HG03439 (cell line): ENCODE results near the gene DENND11.
A peak's percentile ranks its signal among the peaks of the same experiment; 100 is the strongest.

Source experiments
- ATAC-seq: cut with Tn5 transposase; IDR thresholded peaks from one replicate; pipeline ENCODE4 v1.9.1; 2021; ENCODE audit warnings: mild to moderate bottlenecking, moderate library complexity; ENCODE audit not compliant: unreplicated experiment

The DENND11 gene, protein sequence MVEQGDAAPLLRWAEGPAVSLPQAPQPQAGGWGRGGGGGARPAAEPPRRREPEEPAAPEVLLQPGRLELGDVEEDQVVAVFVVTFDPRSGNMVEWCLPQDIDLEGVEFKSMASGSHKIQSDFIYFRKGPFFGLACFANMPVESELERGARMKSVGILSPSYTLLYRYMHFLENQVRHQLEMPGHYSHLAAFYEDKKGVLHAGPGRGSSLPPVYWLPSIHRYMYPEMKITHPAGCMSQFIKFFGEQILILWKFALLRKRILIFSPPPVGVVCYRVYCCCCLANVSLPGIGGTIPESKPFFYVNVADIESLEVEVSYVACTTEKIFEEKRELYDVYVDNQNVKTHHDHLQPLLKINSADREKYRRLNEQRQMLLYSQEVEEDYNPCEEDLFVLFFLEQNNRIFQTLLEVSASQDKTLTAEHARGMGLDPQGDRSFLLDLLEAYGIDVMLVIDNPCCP

DNA sequence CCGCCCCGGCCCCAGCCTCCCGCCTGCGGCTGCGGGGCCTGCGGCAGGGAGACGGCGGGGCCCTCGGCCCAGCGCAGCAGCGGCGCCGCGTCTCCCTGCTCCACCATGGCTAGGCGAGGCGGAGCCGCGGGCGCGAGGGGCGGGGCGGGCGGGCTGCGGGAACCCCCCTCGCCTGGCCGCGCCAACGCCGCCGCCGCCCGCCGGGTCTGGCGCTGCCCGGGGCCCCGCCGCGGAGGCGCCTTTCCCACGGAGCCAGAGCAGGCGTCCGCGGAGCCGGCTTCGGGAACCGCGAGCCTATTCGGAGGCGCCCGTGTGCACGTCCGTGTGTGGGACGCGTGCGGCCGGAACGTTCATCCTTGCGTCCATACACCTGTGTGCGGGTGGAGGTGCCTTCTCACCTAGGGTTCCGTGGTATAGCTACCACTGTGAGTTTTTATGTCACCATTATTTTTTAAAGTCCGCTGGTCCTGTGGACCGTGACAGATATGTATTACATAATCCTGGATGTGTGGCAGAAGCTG is at the start of gene DENND11:
Gene DENND11 (minus strand): TSS at position 120 of the 521 bp plus-strand sequence. CDS start 13 bp downstream, at position 107.
- peak; percentile 85 for ATAC-seq

DNA sequence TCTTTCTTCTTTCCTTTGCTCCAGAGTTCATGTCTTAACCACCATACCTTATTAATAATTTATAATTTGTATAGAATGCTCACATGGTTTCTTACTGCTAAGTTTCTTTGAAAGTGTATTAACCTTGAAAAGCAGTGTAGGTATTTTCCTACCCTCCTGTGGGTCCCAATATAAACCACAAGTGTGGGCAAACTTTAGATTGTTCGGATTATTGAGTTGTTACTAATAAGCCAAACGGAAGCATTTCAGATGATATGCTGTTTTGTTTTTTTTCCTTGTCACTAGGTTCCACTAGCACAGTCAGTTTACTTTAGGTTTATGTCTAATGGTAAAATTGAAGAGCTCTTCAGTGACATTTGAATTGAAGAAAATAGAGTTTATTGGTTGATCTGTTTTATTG is 46.4 kb upstream of the DENND11 start:
- ATAC-seq: no peak

DNA sequence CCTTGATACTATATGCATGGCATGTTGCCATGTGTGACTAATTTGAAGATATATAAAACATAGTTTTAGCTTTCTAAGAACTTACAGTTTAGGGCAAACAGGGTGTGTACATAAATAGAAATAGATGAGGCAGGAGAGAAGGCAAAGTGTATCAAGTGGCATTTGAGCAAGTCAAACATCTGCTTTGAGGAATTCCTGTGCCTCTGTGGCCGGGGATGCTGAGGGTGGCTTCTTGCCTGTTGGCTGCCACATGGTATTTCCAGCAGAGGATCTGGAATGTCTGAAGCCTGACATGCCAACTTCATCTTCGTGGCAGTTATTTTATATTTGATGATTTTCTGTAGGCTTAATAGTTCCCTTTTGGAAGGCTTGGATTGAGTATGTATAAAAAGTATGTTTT is 42.2 kb upstream of the DENND11 start:
- ATAC-seq: no peak

DNA sequence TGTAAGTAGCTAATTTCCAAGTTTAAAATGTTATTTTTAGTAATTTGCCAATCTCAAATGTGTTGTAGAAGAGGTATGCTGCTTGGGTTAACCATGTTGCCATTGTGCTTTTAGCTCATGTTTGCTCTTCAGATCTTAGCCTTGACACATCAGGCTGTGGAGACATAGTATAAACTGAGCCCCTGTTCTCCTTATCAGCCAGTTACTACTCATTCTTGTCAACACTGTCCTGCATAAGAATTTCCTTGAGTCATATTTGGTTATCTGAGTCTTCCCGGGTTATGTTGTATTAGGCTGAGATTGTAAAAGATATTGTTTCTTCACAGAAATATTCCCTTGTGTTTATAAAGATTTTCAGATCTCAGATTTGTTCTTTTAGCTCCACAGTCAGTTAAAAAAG is 40.3 kb upstream of the DENND11 start:
- no peak for ATAC-seq

DNA sequence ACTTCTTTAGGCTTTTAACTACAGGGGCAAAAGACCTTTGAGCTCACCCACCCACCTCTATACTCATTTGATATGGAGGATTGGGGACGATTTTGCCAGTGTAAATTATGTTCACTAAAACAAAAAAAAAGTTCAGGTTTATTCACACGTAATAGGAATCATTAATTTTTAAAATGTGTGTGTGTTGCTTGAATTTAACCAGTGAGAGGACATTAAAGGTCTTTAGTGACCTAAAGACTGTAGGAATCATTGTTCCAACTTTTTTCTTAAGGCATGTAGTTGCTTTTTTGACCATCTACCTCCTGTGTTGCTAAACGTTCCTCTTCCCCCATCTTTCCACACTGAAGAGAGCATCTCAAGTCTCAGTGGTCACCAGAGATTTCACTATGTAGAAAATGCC is 37.3 kb upstream of the DENND11 start:
- ATAC-seq: no peak

DNA sequence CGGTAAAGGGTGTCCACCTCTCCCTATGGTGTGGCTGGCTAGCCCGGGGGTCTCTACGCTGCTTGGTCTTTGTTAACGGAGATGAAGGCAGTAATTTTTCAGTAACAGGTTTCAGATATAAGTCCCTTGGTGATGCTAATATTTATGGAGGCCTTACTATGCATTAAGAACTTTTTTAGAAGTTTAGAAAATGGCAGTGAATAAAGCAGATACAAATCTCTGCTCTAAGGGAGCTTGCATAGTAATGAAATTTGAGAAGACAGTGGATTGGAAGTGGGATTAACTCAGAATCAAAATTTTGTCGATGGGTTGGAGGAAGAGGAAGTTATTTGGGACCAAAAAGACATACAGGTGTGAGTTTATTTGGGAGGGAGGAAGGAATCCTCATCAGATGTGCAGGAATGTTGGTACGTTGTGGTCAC is 36.6 kb upstream of the DENND11 start:
- ATAC-seq: peak; percentile 39

DNA sequence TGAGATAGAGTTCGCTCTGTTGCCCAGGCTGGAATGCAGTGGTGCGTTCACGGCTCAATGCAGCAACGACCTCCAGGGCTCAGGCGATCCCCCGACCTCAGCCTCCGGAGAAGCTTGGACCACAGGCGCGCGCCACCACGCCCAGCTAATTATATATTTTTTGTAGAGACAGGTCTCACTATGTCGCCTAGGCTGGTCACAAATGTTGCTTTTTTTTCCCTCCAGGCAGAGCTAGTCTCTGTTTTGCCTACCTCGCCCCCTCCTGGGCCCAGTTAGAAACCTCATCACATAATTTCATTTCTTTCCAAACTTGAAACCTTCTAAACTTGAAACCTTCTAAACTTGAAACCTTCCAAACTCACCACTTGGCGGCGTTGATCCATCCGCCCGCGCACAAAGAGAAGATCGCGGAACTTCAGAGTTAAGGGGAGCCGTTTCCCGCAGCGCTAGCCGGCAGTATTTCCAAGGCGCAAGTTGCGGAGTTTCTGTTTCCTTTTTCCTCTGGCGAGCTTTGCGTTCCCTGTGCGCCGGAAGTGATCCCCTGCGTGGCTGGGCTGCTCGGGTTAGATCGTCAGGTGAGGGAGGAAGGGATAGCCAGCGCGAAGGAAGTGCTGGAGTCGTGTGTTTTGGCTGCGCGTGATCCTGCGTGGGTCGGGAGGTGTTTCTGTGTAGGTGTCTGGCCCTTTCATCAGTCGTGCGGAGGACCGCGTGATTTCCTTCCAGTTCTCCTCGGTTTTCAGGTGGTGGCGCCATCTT is 36.0 kb upstream of the DENND11 start, which contains the start of gene SSBP1:
Gene SSBP1 (plus strand): TSS at position 523 of the 756 bp plus-strand sequence. CDS start 809 bp downstream, outside the sequence.
- ATAC-seq: peak; percentile 94

DNA sequence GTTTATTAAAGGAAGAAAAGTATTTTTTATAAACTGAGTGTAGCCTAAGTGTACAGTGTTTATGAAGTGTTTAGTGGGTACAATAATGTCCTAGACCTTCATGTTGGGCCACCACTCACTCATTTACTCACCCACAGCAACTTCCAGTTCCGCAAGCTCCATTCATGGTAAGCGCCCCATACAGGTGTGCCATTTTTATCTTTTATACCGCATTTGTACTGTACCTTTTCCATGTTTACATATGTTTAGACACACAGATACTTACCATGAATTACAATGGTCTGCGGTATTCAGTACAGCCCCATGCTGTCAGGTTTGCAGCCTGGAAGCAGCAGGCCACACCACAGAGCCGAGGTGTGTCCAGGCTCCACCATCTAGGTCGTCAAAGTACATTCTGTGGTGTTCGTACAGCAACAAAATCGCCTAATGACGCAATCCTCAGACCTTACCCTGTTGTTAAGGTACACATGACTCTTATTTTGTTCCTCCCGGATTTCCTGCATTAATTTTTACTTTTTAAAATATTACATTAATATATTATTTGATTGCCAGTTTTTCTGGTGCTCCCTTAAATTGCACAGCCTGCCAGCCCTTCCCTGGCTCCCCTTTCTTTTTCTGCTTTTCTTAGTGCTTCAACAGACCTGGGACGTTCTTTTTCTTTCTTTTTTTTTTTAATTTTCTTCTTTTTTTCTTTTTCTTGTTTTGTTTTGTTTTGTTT is 35.3 kb upstream of the DENND11 start:
- ATAC-seq: no peak

DNA sequence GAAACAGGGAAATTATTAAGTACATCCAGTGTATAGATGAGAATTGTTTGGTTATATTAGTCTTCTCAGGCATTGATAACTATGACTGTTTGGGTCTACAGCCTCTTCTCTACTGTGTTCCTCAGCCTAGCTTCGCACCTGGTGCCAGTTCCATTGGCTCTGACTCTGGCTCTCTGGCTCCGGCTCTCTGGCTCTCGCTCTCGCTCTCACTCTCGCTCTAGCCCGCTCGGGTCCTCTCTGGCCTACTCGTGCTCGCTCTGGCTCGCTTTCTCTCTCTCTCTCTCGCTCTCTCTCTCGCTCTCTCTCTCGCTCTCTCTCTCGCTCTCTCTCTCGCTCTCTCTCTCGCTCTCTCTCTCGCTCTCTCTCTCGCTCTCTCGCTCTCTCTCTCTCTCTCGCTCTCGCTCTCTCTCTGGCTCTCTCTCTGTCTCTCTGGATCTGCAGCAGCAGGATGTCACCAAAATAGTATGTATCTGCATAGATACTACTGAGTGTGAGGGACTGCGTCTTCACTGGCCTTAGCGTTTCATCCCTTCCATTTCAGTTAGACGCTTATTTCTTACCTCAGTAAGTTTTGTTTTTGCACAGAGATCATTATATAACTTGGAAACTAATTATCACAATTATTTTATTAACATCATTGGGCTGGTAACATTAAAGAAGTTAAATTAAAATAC is 29.6 kb upstream of the DENND11 start:
- ATAC-seq: no peak

DNA sequence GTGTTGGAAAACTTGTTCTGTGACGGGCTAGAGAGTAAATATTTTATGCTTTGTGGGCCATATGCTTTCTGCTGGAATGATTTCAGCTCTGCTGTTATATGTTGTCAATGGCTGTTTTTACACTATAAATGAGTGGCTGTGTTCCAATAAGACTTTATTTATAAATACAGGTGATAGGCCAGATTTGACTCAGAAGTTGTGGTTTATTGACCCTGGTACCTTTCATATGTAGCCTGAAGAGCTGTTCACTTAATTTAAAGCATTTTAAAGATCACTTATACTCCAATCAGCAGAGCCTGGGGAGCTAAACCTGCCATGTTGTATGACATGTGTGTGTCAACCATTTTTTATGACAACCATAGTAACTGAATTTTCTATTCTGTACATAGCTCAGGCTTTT is 27.1 kb upstream of the DENND11 start:
- no peak for ATAC-seq

DNA sequence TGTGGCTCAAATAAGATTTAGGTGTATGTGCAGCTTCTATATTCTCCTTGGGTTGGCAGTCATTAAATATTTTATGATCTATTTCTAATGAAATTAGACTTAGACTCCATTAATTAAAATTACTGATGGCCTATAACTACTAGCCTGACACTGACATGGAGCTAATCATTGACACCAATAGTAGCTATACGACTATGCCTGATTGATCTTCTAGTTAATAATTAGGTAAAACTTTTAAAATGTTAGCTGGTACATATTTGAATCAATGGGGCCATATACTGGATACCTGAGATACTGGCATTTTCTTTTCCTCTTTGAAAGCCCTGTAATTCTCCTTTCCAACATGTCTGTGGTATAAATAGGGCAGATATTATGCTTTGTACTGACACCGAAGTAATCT is 20.6 kb upstream of the DENND11 start:
- no peak for ATAC-seq

DNA sequence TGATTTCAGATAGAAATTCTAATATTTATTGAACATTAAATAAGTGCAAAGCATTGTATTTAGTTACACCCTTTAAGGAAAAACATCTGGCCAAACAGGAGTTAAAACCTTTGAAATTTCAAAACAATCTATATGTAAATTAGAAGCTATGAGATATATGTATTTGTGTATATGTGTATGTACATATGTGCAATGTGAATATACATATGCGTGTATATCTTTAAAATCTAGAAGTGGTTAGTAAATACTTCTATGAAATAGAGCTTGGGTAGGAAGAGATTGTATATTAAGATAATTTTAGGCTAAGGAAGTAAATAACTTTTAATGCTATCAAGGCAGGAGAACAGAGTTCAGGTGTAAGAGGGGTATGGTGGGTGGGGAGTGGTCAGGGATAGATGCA is 15.5 kb upstream of the DENND11 start:
- no peak for ATAC-seq

DNA sequence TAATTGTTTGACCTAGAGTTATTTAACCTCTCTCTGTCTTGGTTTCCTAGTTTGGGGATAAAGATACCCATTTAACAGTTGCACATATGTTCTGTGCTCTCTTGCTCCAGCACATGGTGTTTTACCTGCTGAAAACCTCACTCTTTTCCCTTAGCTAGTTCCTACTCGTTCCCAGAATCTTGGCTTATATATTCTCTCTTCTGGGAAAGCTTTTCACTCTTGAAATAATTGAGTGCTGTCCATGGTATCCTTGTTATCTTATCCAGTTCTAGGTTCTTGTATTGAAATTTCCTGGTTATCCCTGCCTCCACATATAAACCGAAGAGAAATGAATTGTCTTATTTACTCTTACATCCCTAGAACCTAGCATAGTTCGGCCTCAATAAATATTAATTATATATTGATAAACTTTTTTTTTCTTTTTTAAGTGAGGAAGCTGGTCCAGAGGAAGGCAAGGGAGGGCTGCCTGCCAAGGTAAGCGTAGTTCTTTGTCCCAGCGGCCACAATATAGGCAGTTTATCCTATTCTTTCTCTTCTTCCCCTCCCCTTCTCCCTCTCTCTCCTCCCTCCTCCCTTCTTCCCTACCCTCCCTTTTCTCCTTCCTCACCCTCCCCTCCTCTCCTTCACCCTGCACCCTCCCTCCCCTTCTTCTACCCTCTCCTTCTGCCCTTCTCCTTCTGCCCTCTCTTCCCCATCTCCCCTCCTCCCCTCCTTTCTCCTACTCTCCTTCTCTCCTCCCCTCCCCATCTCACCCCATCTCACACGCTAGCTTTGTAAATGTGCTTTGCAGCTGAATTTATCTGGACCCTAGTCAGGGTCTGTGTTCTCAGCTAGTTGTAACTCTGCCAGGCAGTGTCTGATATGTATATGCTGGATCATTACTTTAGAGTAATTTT is 14.1 kb upstream of the DENND11 start:
- ATAC-seq: no peak

DNA sequence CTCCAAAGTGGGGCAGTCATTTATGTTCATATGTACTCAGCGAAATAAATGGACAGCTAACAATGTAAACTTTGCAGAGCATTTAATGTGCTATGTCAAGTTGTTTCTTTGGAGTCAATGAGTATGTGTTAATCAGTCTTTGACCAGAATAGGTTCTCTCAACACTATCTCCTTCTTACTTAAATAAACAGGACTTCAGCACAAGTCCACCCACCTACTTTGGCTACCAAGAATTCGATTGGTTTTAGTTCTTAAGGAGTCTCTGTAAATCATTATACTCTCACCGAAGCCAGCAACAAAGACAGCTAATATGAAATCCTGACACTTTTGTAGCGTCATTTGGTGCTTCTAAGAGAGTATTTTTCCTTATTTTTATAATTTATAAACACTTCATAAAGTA is 13.1 kb upstream of the DENND11 start:
- ATAC-seq: no peak

DNA sequence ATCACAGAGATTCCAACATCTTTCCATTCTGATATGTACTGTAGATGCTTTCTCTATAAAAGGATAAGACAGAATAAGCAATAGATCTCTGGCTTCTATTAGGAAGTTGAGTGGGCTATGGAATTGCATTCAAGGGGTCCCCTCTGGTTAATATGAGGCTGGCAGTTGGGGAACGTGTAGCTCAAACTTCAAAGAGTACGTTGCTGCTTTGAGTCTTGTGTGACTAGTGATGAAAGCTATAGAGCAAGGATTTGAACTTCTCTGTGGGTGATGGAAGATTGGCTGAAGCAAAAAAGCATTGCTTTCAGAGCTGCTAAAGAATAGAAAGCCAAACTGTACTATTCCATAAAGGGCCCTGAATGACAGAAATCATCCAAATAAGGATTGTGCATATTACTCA is 12.6 kb upstream of the DENND11 start:
- ATAC-seq: no peak

DNA sequence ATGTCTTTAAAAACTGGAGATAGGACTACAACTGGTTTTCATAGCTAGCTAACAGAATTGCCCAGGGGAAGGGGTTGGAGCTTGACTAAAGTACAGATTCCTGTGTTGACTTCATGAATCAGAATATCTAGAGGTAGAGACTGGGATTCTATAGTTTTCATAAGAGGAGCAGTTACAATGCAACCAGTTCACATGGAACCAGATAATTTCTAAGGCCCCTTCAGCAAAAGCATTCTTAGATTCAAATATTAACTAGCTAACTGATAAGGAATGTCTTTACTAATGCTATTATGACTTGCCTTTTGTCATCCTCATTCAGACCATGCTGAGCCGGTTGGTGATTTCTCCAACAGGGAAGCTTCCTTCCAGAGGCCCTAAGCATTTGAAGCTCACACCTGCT is 11.9 kb upstream of the DENND11 start:
- no peak for ATAC-seq

DNA sequence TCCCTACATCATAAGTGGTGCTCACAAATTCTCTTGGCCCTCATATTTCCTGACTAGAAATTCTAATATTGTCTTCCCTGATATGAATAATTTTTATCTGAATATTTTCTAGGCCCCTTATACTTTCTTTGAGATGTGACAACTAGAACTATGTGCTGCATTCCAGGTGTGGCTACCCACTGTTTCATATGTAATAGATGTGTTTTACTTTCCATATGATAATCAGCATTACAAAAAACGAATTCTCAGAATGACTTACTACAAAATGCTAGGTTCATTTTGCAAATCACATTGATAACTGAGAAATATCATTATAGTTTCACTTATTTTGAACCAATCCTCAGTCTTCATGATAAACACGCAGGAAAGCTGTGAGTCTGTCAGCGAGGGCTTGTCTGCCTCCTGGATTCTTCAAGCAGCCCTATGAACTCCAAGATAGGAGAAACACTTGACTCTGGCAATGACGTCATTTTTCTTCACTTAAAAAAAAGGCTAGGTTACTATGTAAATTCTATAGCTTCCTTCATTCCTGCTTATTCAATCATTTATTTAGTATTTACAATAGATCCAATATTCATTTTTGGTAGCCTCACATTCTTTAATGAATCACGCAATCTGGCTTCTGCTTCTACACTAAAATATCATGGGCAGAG is 10.8 kb upstream of the DENND11 start:
- ATAC-seq: no peak

DNA sequence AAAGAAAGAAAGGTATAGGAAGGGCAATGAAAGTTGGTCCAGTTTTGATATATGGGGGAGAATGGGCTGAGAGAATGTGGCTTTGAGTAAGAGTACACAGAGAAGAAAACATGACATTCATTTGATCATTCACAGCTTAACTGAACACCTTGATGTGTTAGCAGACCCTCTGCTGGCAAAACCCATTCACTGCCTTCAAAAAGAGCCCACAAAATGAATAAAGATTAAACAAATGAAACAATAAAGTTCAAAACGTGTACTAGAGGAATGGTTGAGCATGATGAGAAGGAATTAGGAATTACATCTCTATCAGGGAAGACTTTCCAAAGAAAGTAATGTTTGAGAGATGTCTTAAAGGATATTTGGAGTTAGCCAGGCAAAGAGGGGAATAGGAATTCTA is 8.3 kb upstream of the DENND11 start:
- ATAC-seq: no peak

DNA sequence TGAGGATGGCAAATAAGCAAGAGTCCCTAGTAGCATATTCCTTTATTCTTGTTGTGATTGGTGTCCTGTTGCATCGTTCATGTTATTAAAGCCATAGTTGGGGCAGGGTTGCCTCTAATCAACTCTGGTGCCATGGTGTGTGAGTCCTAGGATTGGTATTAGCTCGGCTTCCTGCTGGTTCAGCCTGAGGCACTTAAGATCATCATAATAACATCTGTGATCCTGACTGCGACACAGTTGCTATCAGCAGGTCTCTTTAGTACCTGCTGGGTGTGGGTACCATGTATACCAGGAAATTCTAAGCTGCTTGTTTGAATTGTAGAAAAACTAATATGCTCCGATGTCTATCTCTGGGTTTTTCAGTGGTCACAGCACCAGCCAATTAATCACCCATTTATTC is 7.8 kb upstream of the DENND11 start:
- ATAC-seq: no peak
